Left lung (tissue), 10 donors: Measurements from ENCODE around the gene METTL22. TPM values are rescaled to one million over a fixed set of nuclear protein-coding genes. Genes with fewer than 3 reads are reported as not detected.

Experiments used
- ATAC-seq: fragments of 200-7000 bp; cut with Tn5 transposase; one replicate; pipeline ENCODE4 v1.9.1; 2020; ENCODE audit warnings: moderate library complexity
- DNase-seq, 4 donors: peaks; one replicate each; pipeline ENCODE4 v3.0.0-alpha.2; 2013 to 2020
- H3K27ac ChIP-seq, 2 donors: fragments of 200-600 bp; sonication (generic) in 1 of 2; one replicate each; pipeline versions ENCODE4 v1.5.0 to v1.8.0; 2020 to 2021
- H3K27me3 ChIP-seq, 2 donors: fragments of 200-600 bp; sonication (generic) in 1 of 2; one replicate each; pipeline versions ENCODE4 v1.5.0 to v1.8.0; 2020 to 2021
- H3K36me3 ChIP-seq, 2 donors: fragments of 200-600 bp; sonication (generic) in 1 of 2; one replicate each; pipeline versions ENCODE4 v1.5.0 to v1.8.0; 2020 to 2021
- H3K4me1 ChIP-seq, 2 donors: fragments of 200-600 bp; one replicate each; pipeline ENCODE4 v1.8.0; 2021
- H3K4me3 ChIP-seq, 2 donors: fragments of 200-600 bp; sonication (generic) in 1 of 2; one replicate each; pipeline versions ENCODE4 v1.5.0 to v1.8.0; 2020 to 2021; ENCODE audit warnings: mild to moderate bottlenecking in 1 of 2
- H3K9me3 ChIP-seq, 2 donors: fragments of 200-600 bp; sonication (generic) in 1 of 2; one replicate each; pipeline versions ENCODE4 v1.5.0 to v1.8.0; 2020 to 2021
- CTCF ChIP-seq, 2 donors: fragments of 200-600 bp; sonication (generic) in 1 of 2; IDR thresholded peaks; one replicate each; pipeline versions ENCODE4 v1.5.0 to v1.8.0; 2021; ENCODE audit warnings: antibody characterized with exemption in 2 of 2
- intact Hi-C, 2 donors: fragments of 100-400 bp; cut with DNase I; formaldehyde crosslinking; loops; one replicate each; pipeline versions ENCODE4 v1.11.2 to v1.14.2; 2022
- polyA plus RNA-seq, 6 donors: library from polyadenylated mRNA; unstranded; fragments of 120-200 nt; gene quantifications; one replicate each; pipeline ENCODE4 v1.2.1, GENCODE V29; 2013; ENCODE audit not compliant: insufficient read length in 6 of 6
- total RNA-seq, 2 donors: library from RNA; stranded (reverse); fragmentation: NEBNext Ultra II Directional; extraction: Animal tissue kit (Norgen Biotek cat#: 25700); gene quantifications; one replicate each; pipeline ENCODE4 v1.2.1, GENCODE V29; 2021
- donor health status: DM: no; HTN: yes; CAD: no.
- donor health status: DM: no; HTN: no; CAD: no.

METTL22 gene
- total and polyA plus RNA-seq, 8 donors: 25.9 to 43.5 (median 29.4) TPM

- Histone ChIP-seq H3K27ac (peak overlapping the region in 1 of 2 donors; percentile 44), H3K9me3 (no peaks in the 10 kb centered on the region), H3K27me3 (peaks cover 0 to 33% of the 10 kb centered on the region in 2 donors), H3K36me3 (no peaks in the 10 kb centered on the region), H3K4me1 (no peaks in the 10 kb centered on the region), H3K4me3 (no peak overlapping the region)
- no peak for TF ChIP-seq CTCF (IDR thresholded peaks at IDR 0.05)
- intact Hi-C loops: no loop called here
- ATAC-seq (peak; percentile 82), DNase-seq (peak in 1 of 4 donors; percentile 79)
Observed at GRCh38 chr16:8581831-8582580, 39.5 kb upstream of the METTL22 start.

- H3K4me3 ChIP-seq: no peak overlapping the region
- ATAC-seq: no peak
- H3K9me3 ChIP-seq: no peaks in the 10 kb centered on the region
- no peak for DNase-seq
- no peaks in the 10 kb centered on the region for H3K4me1 ChIP-seq
- no peaks in the 10 kb centered on the region for H3K36me3 ChIP-seq
- no peak for TF ChIP-seq CTCF (IDR thresholded peaks at IDR 0.05)
- peaks cover 6 to 33% of the 10 kb centered on the region in 2 donors for H3K27me3 ChIP-seq
- intact Hi-C loops: no loop called here
- H3K27ac ChIP-seq: no peak overlapping the region
Observed at GRCh38 chr16:8583199-8583598, 38.3 kb upstream of the METTL22 start.

DNA sequence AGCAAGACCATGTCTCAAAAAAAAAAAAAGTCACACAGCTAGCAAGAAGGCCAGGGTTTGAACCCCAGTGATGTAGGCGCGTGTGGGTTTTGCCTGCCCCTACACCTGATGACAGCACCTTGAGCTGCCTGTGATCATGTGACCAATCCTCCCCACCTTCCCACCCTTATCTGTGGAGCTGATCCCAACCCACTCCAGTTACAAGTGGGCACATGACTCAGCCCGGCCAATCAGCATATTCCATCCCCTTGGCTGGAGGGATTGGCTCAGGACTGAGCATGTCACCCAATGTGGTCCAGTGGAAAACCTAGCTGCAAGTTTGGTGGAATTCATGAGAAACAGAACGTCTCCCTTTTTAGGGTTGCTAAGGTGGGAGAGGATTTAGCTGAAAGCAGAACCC lies 37.8 kb upstream of the METTL22 start:
- peaks cover 11 to 36% of the 10 kb centered on the region in 2 donors for H3K27me3 ChIP-seq
- intact Hi-C loops: no loop called here
- H3K4me3 ChIP-seq: no peak overlapping the region
- H3K9me3 ChIP-seq: no peaks in the 10 kb centered on the region
- ATAC-seq (no peak), DNase-seq (no peak)
- no peak for TF ChIP-seq CTCF (IDR thresholded peaks at IDR 0.05)
- H3K27ac ChIP-seq: no peak overlapping the region
- no peaks in the 10 kb centered on the region for H3K36me3 ChIP-seq
- H3K4me1 ChIP-seq: no peaks in the 10 kb centered on the region

- no peak for ATAC-seq
- Histone ChIP-seq H3K4me1 (no peaks in the 10 kb centered on the region), H3K9me3 (no peaks in the 10 kb centered on the region), H3K4me3 (no peak overlapping the region), H3K36me3 (no peaks in the 10 kb centered on the region), H3K27me3 (peaks cover 24 to 49% of the 10 kb centered on the region in 2 donors), H3K27ac (no peak overlapping the region)
- intact Hi-C loops: no loop called here
- no peak for DNase-seq
- no peak for TF ChIP-seq CTCF (IDR thresholded peaks at IDR 0.05)
Observed at GRCh38 chr16:8585041-8585440, 36.5 kb upstream of the METTL22 start.

DNA sequence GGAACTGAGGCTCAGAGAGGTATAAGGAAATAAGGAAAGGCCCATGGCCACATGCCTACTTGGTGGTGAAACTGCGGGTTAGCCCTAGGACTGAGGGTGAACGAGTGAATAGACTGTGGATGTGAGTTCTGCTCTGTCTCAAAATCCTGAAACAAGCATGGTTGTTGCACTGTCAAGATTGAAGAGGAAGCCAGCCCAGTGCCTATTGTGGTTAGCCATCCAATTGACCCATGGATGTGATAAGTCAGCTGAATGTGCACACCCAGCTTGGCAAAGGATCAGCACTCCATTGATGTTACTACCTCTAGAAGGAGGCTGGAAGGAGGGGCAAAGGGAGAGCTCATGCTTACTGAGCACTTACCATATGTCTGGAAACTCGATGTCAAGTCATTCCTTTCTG lies 35.6 kb upstream of the METTL22 start:
- H3K4me1 ChIP-seq: no peaks in the 10 kb centered on the region
- intact Hi-C loops: no loop called here
- H3K36me3 ChIP-seq: no peaks in the 10 kb centered on the region
- H3K9me3 ChIP-seq: no peaks in the 10 kb centered on the region
- ATAC-seq (no peak), DNase-seq (no peak)
- TF ChIP-seq CTCF (IDR thresholded peaks at IDR 0.05): no peak
- no peak overlapping the region for H3K27ac ChIP-seq
- H3K4me3 ChIP-seq: no peak overlapping the region
- H3K27me3 ChIP-seq: peaks cover 30 to 57% of the 10 kb centered on the region in 2 donors
